Measurements from ENCODE around the gene COG5. TPM values are rescaled to one million over a fixed set of nuclear protein-coding genes. Genes with fewer than 3 reads are reported as not detected.

COG5 gene
- total RNA-seq, 1 experiment from 2014 or later: 32.2 TPM

GRCh38 chr7:107464666-107465226 lies 99.0 kb downstream of the COG5 start:
- intact Hi-C loops (cut with micrococcal nuclease; ENCODE audit: unreplicated experiment): loop anchor here (2.0 kb wide), 1 partner anchor 414 kb away; no protein-coding TSS in a partner anchor
- ChIA-PET CTCF (interaction anchor here (0.5 to 2.4 kb wide), 2 partner anchors 114 to 410 kb away, joined by 4 to 8 read pairs; no protein-coding TSS in a partner anchor), POLR2A (ENCODE audit: low non-redundant PET) (no interaction called here)
- no peak for DNase-seq (ENCODE audit: low spot score)
- no TSS peak for BruUV-seq (replicated peaks)
- Histone ChIP-seq H3K4me3 (ENCODE audit: low read depth, low read length, poor library complexity, severe bottlenecking) (no peak overlapping the region), H3K4me1 (ENCODE audit: insufficient read depth, low read length, poor library complexity, severe bottlenecking) (no peaks in the 10 kb centered on the region), H3K27me3 (replicated peaks; ENCODE audit: insufficient read depth, low read depth, low read length, poor library complexity) (no peaks in the 10 kb centered on the region), H3K36me3 (ENCODE audit: insufficient read depth, low read length, poor library complexity, severe bottlenecking) (no peaks in the 10 kb centered on the region), H3K9me3 (ENCODE audit: low read depth, low read length, poor library complexity, severe bottlenecking) (no peaks in the 10 kb centered on the region), H3K27ac (ENCODE audit: low read depth, low read length, poor library complexity, severe bottlenecking) (no peak overlapping the region)
- TF ChIP-seq EZH2 (IDR thresholded peaks at IDR 0.05; ENCODE audit: borderline replicate concordance, low read depth, low read length, poor library complexity, severe bottlenecking): no peak
- no peak for TF ChIP-seq CTCF (conservative IDR thresholded peaks at IDR 0.05; ENCODE audit: low read depth, low read length)

GRCh38 chr7:107463139-107464078 lies 100.3 kb downstream of the COG5 start:
- no peaks in the 10 kb centered on the region for H3K36me3 ChIP-seq (ENCODE audit: insufficient read depth, low read length, poor library complexity, severe bottlenecking)
- BruUV-seq (replicated peaks): no TSS peak
- H3K9me3 ChIP-seq (ENCODE audit: low read depth, low read length, poor library complexity, severe bottlenecking): no peaks in the 10 kb centered on the region
- no peak overlapping the region for H3K4me3 ChIP-seq (ENCODE audit: low read depth, low read length, poor library complexity, severe bottlenecking)
- CTCF ChIA-PET: interaction anchor here (0.5 to 2.4 kb wide), 7 partner anchors 38 to 417 kb away, joined by 3 to 8 read pairs (median 4); no protein-coding TSS in a partner anchor
- no peaks in the 10 kb centered on the region for H3K4me1 ChIP-seq (ENCODE audit: insufficient read depth, low read length, poor library complexity, severe bottlenecking)
- POLR2A ChIA-PET (ENCODE audit: low non-redundant PET): no interaction called here
- DNase-seq (ENCODE audit: low spot score): peak; percentile 71
- intact Hi-C loops (cut with micrococcal nuclease; ENCODE audit: unreplicated experiment): loop anchor here (1.0 to 2.0 kb wide), 2 partner anchors 262 to 415 kb away; no protein-coding TSS in a partner anchor
- no peaks in the 10 kb centered on the region for H3K27me3 ChIP-seq (replicated peaks; ENCODE audit: insufficient read depth, low read depth, low read length, poor library complexity)
- TF ChIP-seq EZH2 (IDR thresholded peaks at IDR 0.05; ENCODE audit: borderline replicate concordance, low read depth, low read length, poor library complexity, severe bottlenecking): no peak
- peak; percentile 74 for TF ChIP-seq CTCF (conservative IDR thresholded peaks at IDR 0.05; ENCODE audit: low read depth, low read length)
- no peak overlapping the region for H3K27ac ChIP-seq (ENCODE audit: low read depth, low read length, poor library complexity, severe bottlenecking)

DNA sequence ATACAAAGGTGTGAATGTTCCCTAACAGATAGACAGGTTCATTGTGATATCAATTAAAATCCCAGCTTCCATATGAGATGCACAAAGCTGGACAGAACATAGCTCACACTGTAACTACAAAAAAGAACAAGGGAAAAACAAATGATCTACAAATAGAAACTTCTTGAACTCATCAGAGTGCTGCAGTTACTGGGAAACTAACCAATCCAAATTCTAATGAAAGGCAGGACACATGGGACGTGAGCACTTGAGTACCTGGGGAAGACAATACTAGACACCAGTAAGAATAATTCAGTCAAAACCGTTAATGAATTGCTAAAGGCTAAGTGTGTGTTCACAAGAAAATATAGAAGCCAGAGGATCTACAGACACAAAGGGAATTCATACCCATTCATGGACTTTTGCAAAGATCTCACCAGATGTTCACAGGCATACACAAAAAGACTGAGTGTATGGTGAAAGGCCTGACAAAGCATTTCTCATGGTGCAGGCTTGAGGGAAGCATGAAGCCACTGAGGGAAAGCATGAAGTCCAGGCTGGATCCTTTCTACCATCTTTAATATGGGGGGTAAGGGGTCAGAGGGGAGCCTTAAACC lies 101.7 kb downstream of the COG5 start:
- no peaks in the 10 kb centered on the region for H3K9me3 ChIP-seq (ENCODE audit: low read depth, low read length, poor library complexity, severe bottlenecking)
- H3K27me3 ChIP-seq (replicated peaks; ENCODE audit: insufficient read depth, low read depth, low read length, poor library complexity): no peaks in the 10 kb centered on the region
- DNase-seq (ENCODE audit: low spot score): no peak
- H3K4me3 ChIP-seq (ENCODE audit: low read depth, low read length, poor library complexity, severe bottlenecking): no peak overlapping the region
- ChIA-PET POLR2A (ENCODE audit: low non-redundant PET) (no interaction called here), CTCF (no interaction called here)
- TF ChIP-seq EZH2 (IDR thresholded peaks at IDR 0.05; ENCODE audit: borderline replicate concordance, low read depth, low read length, poor library complexity, severe bottlenecking): no peak
- TF ChIP-seq CTCF (conservative IDR thresholded peaks at IDR 0.05; ENCODE audit: low read depth, low read length): no peak
- H3K36me3 ChIP-seq (ENCODE audit: insufficient read depth, low read length, poor library complexity, severe bottlenecking): no peaks in the 10 kb centered on the region
- intact Hi-C loops (cut with micrococcal nuclease; ENCODE audit: unreplicated experiment): no loop called here
- no peaks in the 10 kb centered on the region for H3K4me1 ChIP-seq (ENCODE audit: insufficient read depth, low read length, poor library complexity, severe bottlenecking)
- H3K27ac ChIP-seq (ENCODE audit: low read depth, low read length, poor library complexity, severe bottlenecking): no peak overlapping the region
- BruUV-seq (replicated peaks): no TSS peak
